ENCODE results near the gene HYLS1. TPM values are rescaled to one million over a fixed set of nuclear protein-coding genes. Genes with fewer than 3 reads are reported as not detected.

HYLS1 gene
- total and polyA plus RNA-seq, 8 donors = 0.71 to 2.4 (median 1.6) TPM

DNA sequence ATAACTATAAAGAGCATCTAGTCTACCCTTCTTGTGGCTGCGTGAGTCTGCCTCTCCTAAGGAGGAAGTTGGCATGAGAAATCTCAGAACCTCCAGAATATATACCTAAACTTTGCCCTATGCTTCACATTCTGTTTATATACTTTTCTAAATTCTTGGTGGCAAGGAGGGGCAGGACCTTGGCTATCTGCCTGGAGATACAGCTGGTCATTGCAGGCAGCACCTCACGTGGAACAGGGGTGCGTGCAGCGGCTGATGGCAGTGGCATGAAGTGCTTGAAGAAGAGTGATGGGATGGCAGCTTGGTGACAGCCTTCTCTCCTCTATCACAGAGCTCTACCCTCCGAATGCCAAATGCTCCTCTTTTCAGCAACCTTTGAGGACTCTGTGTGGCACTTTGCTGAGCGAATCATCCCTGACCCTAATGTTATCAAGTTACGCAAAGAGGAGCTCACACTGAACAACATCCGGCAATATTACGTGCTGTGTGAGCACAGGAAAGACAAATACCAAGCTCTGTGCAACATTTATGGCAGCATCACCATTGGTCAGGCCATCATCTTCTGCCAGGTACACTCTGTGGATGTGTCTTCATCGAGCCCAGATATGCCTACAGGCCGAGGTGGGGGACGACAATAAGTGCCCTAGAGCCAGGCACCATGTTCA lies 29.3 kb downstream of the HYLS1 start:
- FAIRE-seq (no peak), DNase-seq (no peak), ATAC-seq (peak in 1 of 4 donors; percentile 18)
- TF ChIP-seq, protein P1, sequence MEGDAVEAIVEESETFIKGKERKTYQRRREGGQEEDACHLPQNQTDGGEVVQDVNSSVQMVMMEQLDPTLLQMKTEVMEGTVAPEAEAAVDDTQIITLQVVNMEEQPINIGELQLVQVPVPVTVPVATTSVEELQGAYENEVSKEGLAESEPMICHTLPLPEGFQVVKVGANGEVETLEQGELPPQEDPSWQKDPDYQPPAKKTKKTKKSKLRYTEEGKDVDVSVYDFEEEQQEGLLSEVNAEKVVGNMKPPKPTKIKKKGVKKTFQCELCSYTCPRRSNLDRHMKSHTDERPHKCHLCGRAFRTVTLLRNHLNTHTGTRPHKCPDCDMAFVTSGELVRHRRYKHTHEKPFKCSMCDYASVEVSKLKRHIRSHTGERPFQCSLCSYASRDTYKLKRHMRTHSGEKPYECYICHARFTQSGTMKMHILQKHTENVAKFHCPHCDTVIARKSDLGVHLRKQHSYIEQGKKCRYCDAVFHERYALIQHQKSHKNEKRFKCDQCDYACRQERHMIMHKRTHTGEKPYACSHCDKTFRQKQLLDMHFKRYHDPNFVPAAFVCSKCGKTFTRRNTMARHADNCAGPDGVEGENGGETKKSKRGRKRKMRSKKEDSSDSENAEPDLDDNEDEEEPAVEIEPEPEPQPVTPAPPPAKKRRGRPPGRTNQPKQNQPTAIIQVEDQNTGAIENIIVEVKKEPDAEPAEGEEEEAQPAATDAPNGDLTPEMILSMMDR (IDR thresholded peaks at IDR 0.05) = no peak
- H3K9me3 ChIP-seq = no peaks in the 10 kb centered on the region
- intact Hi-C loops (cut with DNase I) = no loop called here
- H3K36me3 ChIP-seq = no peaks in the 10 kb centered on the region
- no peaks in the 10 kb centered on the region for H3K4me1 ChIP-seq
- H3K4me3 ChIP-seq = no peak overlapping the region
- H3K27me3 ChIP-seq = no peaks in the 10 kb centered on the region
- WGBS, 2 donors = 71 to 80% methylated on average over 12 of the region's 12 CpGs
- no peak overlapping the region for H3K27ac ChIP-seq

DNA sequence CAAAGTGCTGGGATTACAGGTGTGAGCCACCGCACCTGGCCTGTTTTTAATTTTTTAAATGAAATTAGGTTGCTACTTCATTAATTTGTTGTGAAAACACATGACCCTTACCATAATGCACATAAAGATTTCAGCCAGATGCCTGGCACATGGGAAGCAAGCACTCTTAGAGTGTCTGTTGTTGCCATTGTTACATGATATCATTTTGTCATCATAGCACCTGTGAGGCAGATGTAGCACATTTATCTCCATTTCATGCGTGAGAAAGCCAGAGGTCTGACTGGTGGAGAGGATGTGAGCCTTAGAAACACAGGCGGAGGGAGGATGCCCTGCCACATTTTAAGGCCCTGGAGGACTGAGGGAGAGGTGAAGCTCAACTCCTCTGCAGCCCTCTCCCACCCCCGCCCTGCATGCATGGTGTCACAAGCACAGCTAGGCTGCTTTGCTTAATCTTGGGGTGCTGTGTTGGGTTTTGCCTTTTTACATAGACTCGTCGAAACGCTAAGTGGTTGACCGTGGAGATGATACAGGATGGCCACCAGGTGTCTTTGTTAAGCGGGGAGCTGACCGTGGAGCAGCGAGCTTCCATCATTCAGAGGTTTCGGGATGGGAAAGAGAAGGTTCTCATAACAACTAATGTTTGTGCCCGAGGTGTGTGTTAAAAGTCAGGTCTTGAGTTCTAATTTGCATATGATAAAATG lies 30.8 kb downstream of the HYLS1 start:
- FAIRE-seq = no peak
- Histone ChIP-seq H3K4me3 (no peak overlapping the region), H3K27ac (no peak overlapping the region), H3K4me1 (no peaks in the 10 kb centered on the region), H3K27me3 (no peaks in the 10 kb centered on the region), H3K9me3 (no peaks in the 10 kb centered on the region), H3K36me3 (no peaks in the 10 kb centered on the region)
- TF ChIP-seq, protein P1 (IDR thresholded peaks at IDR 0.05) = no peak
- intact Hi-C loops (cut with DNase I) = no loop called here
- no peak for DNase-seq
- WGBS, 2 donors = 70 to 87% methylated on average over 13 of the region's 13 CpGs
- no peak for ATAC-seq

DNA sequence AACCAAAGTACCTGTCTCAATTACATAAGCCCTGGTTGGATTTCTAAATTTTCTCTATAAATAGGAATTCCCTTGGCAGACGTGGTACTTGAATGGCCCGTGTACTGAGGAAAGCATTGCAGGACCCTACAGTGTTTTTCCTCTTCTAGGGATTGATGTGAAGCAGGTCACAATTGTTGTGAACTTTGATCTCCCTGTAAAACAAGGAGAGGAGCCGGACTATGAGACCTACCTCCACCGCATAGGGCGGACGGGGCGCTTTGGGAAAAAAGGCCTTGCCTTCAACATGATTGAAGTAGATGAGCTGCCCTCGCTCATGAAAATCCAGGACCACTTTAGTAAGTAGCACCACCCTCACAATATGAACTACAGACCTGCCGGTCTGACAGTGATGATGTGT lies 33.6 kb downstream of the HYLS1 start:
- ATAC-seq (no peak), FAIRE-seq (no peak), DNase-seq (no peak)
- intact Hi-C loops (cut with DNase I) = loop anchor here (5.0 to 10.0 kb wide), 2 partner anchors 264 to 271 kb away; no protein-coding TSS in a partner anchor
- Histone ChIP-seq H3K9me3 (no peaks in the 10 kb centered on the region), H3K27ac (no peak overlapping the region), H3K4me3 (no peak overlapping the region), H3K4me1 (peaks cover 0 to 8% (median 0%) of the 10 kb centered on the region in 3 donors), H3K27me3 (no peaks in the 10 kb centered on the region), H3K36me3 (no peaks in the 10 kb centered on the region)
- TF ChIP-seq, protein P1 (IDR thresholded peaks at IDR 0.05) = no peak
- 74 to 85% methylated on average over 9 of the region's 9 CpGs for WGBS, 2 donors

DNA sequence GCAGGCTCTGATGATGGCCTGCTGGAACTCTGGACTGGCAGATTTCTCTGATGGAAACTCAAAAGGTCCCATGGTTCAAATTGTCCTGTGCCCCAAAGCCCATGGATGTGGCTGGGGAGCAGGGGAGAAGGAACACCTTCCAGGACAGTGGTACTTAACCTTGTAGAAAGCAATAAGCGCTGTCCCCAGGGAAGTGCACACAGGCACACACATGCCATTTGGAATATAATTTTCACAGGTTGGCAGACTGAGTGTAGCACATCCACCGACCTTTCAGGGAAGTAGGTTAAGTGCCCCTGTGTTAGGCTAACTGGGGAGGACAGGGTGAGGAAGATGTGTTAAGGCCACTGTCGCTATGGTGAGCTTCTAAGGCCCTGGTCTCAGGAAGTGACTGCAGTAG lies 34.7 kb downstream of the HYLS1 start:
- DNase-seq = no peak
- WGBS, 2 donors = 66 to 72% methylated on average over 3 of the region's 3 CpGs
- no peak for ATAC-seq
- FAIRE-seq = no peak
- intact Hi-C loops (cut with DNase I) = loop anchor here (5.0 to 10.0 kb wide), 2 partner anchors 263 to 270 kb away; no protein-coding TSS in a partner anchor
- Histone ChIP-seq H3K9me3 (no peaks in the 10 kb centered on the region), H3K4me3 (no peak overlapping the region), H3K27ac (no peak overlapping the region), H3K4me1 (peaks cover 0 to 8% (median 0%) of the 10 kb centered on the region in 3 donors), H3K36me3 (no peaks in the 10 kb centered on the region), H3K27me3 (no peaks in the 10 kb centered on the region)
- TF ChIP-seq, protein P1 (IDR thresholded peaks at IDR 0.05) = no peak
